Psoas muscle (tissue), 8 donors: Measurements from ENCODE around the gene APBB2. TPM values are rescaled to one million over a fixed set of nuclear protein-coding genes. Genes with fewer than 3 reads are reported as not detected.

ENCODE experiments used
- ATAC-seq, 4 donors: fragments of 200-7000 bp; cut with Tn5 transposase; one replicate each; pipeline ENCODE4 v1.9.1; 2020; ENCODE audit warnings: moderate library complexity in 3 of 4, mild to moderate bottlenecking in 2 of 4
- DNase-seq, 2 donors: peaks; one replicate each; pipeline ENCODE4 v3.0.0-alpha.2; 2020
- H3K27ac ChIP-seq: fragments of 200-600 bp; one replicate; pipeline ENCODE4 v1.8.0; 2022
- H3K27me3 ChIP-seq, 3 donors: fragments of 200-600 bp in 1 of 3; one replicate each; pipeline versions ENCODE4 v1.6.1 to v1.8.0; 2013 to 2022; ENCODE audit warnings: low read length in 2 of 3, mild to moderate bottlenecking in 2 of 3, moderate library complexity in 1 of 3; ENCODE audit not compliant: insufficient read depth in 3 of 3
- H3K36me3 ChIP-seq, 2 donors: fragments of 200-600 bp in 1 of 2; one replicate each; pipeline versions ENCODE4 v1.6.1 to v1.8.0; 2013 to 2022; ENCODE audit warnings: low read depth in 1 of 2, mild to moderate bottlenecking in 1 of 2, moderate library complexity in 1 of 2; ENCODE audit not compliant: insufficient read depth in 1 of 2
- H3K4me1 ChIP-seq: fragments of 200-600 bp; one replicate; pipeline ENCODE4 v1.8.0; 2022
- H3K4me3 ChIP-seq: fragments of 200-600 bp; one replicate; pipeline ENCODE4 v1.8.0; 2022; ENCODE audit warnings: mild to moderate bottlenecking
- H3K9me3 ChIP-seq: fragments of 200-600 bp; one replicate; pipeline ENCODE4 v1.8.0; 2022
- CTCF ChIP-seq: fragments of 200-600 bp; IDR thresholded peaks from one replicate; pipeline ENCODE4 v1.8.0; 2022; ENCODE audit warnings: antibody characterized with exemption
- WGBS, 3 donors: extraction: QIAGEN DNeasy Blood & Tissue Kit; methylation state at CpG; one replicate each; pipeline versions ENCODE4 v1.1.6 to v1.1.7; 2013; 5-methylcytosine and 5-hydroxymethylcytosine counted together
- intact Hi-C, 2 donors: fragments of 100-400 bp; cut with DNase I; formaldehyde crosslinking; loops; one replicate each; pipeline versions ENCODE4 v1.11.0 to v1.14.2; 2022
- polyA plus RNA-seq, 3 donors: library from polyadenylated mRNA; stranded (reverse); fragments of 200-250 nt; gene quantifications; one replicate each; pipeline ENCODE4 v1.2.3, GENCODE V29; 2013
- total RNA-seq, 4 donors: library from RNA; stranded (reverse); fragmentation: NEBNext Ultra II Directional in 2 of 4; extraction: Animal tissue kit (Norgen Biotek cat#: 25700) in 2 of 4; gene quantifications; one replicate each; pipeline versions ENCODE4 v1.2.1 to v1.2.4, GENCODE V29; 2021 to 2023
- donor health status: healthy with polysubstance abuse.
- donor health status: DM: no; HTN: no; CAD: no; lungs with moderate emphysema.
- donor health status: Bipolar disorder and iron deficiency.
- donor health status: healthy.
- donor health status: DM: yes; HTN: yes; CAD: no.
- donor health status: DM: no; HTN: no; CAD: no.
- donor health status: DM: no; HTN: no; CAD: no.
- donor health status: DM: yes; HTN: yes; CAD: no.

Gene APBB2
- total and polyA plus RNA-seq, 7 donors: 3.1 to 37.4 (median 11.3) TPM

GRCh38 chr4:40912460-40913184 lies 301.7 kb downstream of the APBB2 start:
- intact Hi-C loops: no loop called here
- no peak for TF ChIP-seq CTCF
- no peaks in the 10 kb centered on the region for H3K36me3 ChIP-seq
- H3K27me3 ChIP-seq: no peaks in the 10 kb centered on the region
- ATAC-seq (no peak), DNase-seq (no peak)
- H3K4me3 ChIP-seq: no peak overlapping the region
- H3K27ac ChIP-seq: no peak overlapping the region
- H3K9me3 ChIP-seq: no peaks in the 10 kb centered on the region
- 75 to 92% (median 75%) methylated on average over 15 of the region's 15 CpGs for WGBS, 3 donors
- H3K4me1 ChIP-seq: peaks cover 32% of the 10 kb centered on the region

GRCh38 chr4:40910706-40911105 lies 303.6 kb downstream of the APBB2 start:
- peaks cover 13% of the 10 kb centered on the region for H3K4me1 ChIP-seq
- H3K9me3 ChIP-seq: no peaks in the 10 kb centered on the region
- H3K27me3 ChIP-seq: no peaks in the 10 kb centered on the region
- no peak for DNase-seq
- 80 to 86% (median 81%) methylated on average over 5 of the region's 5 CpGs for WGBS, 3 donors
- H3K4me3 ChIP-seq: no peak overlapping the region
- H3K36me3 ChIP-seq: no peaks in the 10 kb centered on the region
- no peak overlapping the region for H3K27ac ChIP-seq
- ATAC-seq: no peak
- no peak for TF ChIP-seq CTCF
- intact Hi-C loops: no loop called here

GRCh38 chr4:40909363-40909876 lies 304.9 kb downstream of the APBB2 start:
- H3K27me3 ChIP-seq: no peaks in the 10 kb centered on the region
- intact Hi-C loops: no loop called here
- H3K9me3 ChIP-seq: no peaks in the 10 kb centered on the region
- TF ChIP-seq CTCF: no peak
- no peaks in the 10 kb centered on the region for H3K36me3 ChIP-seq
- DNase-seq (no peak), ATAC-seq (peak; percentile 45 to 68 (median 64))
- no peak overlapping the region for H3K4me3 ChIP-seq
- peak overlapping the region; percentile 23 for H3K27ac ChIP-seq
- 24 to 31% (median 24%) methylated on average over 8 of the region's 8 CpGs for WGBS, 3 donors
- peaks cover 12% of the 10 kb centered on the region for H3K4me1 ChIP-seq

GRCh38 chr4:40908702-40909362 lies 305.5 kb downstream of the APBB2 start:
- H3K36me3 ChIP-seq: no peaks in the 10 kb centered on the region
- intact Hi-C loops: no loop called here
- peak; percentile 88 for TF ChIP-seq CTCF
- H3K4me1 ChIP-seq: peaks cover 12% of the 10 kb centered on the region
- no peak overlapping the region for H3K4me3 ChIP-seq
- 25 to 30% (median 29%) methylated on average over 12 of the region's 12 CpGs for WGBS, 3 donors
- DNase-seq (peak; percentile 59 to 79), ATAC-seq (peak; percentile 88 to 97 (median 93))
- no peaks in the 10 kb centered on the region for H3K9me3 ChIP-seq
- H3K27me3 ChIP-seq: no peaks in the 10 kb centered on the region
- H3K27ac ChIP-seq: peak overlapping the region; percentile 23
